ENCODE measurements around the gene TOP1. TPM values are rescaled to one million over a fixed set of nuclear protein-coding genes. Genes with fewer than 3 reads are reported as not detected.

The TOP1 gene
- total RNA-seq, 2 donors from 2014 or later: 25.2 to 27.3 TPM

GRCh38 chr20:41051009-41051825 lies 22.6 kb downstream of the TOP1 start:
- no peak for DNase-seq (ENCODE audit: low spot score)
- intact Hi-C loops (cut with DNase I): no loop called here

GRCh38 chr20:41052742-41053419 lies 24.3 kb downstream of the TOP1 start:
- intact Hi-C loops (cut with DNase I): no loop called here
- DNase-seq (ENCODE audit: low spot score): no peak

- DNase-seq (ENCODE audit: low spot score): no peak
- intact Hi-C loops (cut with DNase I): no loop called here
These were observed 25.6 kb downstream of the TOP1 start for GRCh38 chr20:41054070-41054846.

- intact Hi-C loops (cut with DNase I): no loop called here
- no peak for DNase-seq (ENCODE audit: low spot score)
These were observed 26.2 kb downstream of the TOP1 start for GRCh38 chr20:41054847-41055230.

- intact Hi-C loops (cut with DNase I): no loop called here
- DNase-seq (ENCODE audit: low spot score): no peak
These were observed 27.1 kb downstream of the TOP1 start for GRCh38 chr20:41055679-41056078.

- DNase-seq (ENCODE audit: low spot score): no peak
- intact Hi-C loops (cut with DNase I): no loop called here
These were observed 29.5 kb downstream of the TOP1 start for GRCh38 chr20:41057999-41058673.

GRCh38 chr20:41058674-41059635 lies 30.3 kb downstream of the TOP1 start:
- DNase-seq (ENCODE audit: low spot score): no peak
- intact Hi-C loops (cut with DNase I): no loop called here

GRCh38 chr20:41061155-41061554 lies 32.5 kb downstream of the TOP1 start:
- intact Hi-C loops (cut with DNase I): no loop called here
- no peak for DNase-seq (ENCODE audit: low spot score)

- no peak for DNase-seq (ENCODE audit: low spot score)
- intact Hi-C loops (cut with DNase I): no loop called here
These were observed 34.8 kb downstream of the TOP1 start for GRCh38 chr20:41063442-41063841.

- no peak for DNase-seq (ENCODE audit: low spot score)
- intact Hi-C loops (cut with DNase I): no loop called here
These were observed 35.8 kb downstream of the TOP1 start for GRCh38 chr20:41064377-41064776.

- DNase-seq (ENCODE audit: low spot score): no peak
- intact Hi-C loops (cut with DNase I): no loop called here
These were observed 37.1 kb downstream of the TOP1 start for GRCh38 chr20:41065716-41066115.

GRCh38 chr20:41068806-41069205 lies 40.2 kb downstream of the TOP1 start:
- DNase-seq (ENCODE audit: low spot score): no peak
- intact Hi-C loops (cut with DNase I): no loop called here

GRCh38 chr20:41072190-41072863 lies 43.7 kb downstream of the TOP1 start:
- intact Hi-C loops (cut with DNase I): no loop called here
- no peak for DNase-seq (ENCODE audit: low spot score)

- intact Hi-C loops (cut with DNase I): no loop called here
- no peak for DNase-seq (ENCODE audit: low spot score)
These were observed 44.3 kb downstream of the TOP1 start for GRCh38 chr20:41072915-41073314.

- intact Hi-C loops (cut with DNase I): no loop called here
- DNase-seq (ENCODE audit: low spot score): no peak
These were observed 45.8 kb downstream of the TOP1 start for GRCh38 chr20:41074441-41074840.

- no peak for DNase-seq (ENCODE audit: low spot score)
- intact Hi-C loops (cut with DNase I): no loop called here
These were observed 48.2 kb downstream of the TOP1 start for GRCh38 chr20:41076776-41077175.

GRCh38 chr20:41078329-41078728 lies 49.7 kb downstream of the TOP1 start:
- intact Hi-C loops (cut with DNase I): no loop called here
- no peak for DNase-seq (ENCODE audit: low spot score)

GRCh38 chr20:41079066-41079465 lies 50.4 kb downstream of the TOP1 start:
- DNase-seq (ENCODE audit: low spot score): no peak
- intact Hi-C loops (cut with DNase I): no loop called here

Measured in posterior vena cava (tissue), 2 donors.